ENCODE measurements around the gene ALCAM.
"Not testable (repeated sequence)": the region's sequence is repeated elsewhere in the genome, so short reads cannot be mapped to it uniquely, and the experiment has no call there.

Gene ALCAM

DNA sequence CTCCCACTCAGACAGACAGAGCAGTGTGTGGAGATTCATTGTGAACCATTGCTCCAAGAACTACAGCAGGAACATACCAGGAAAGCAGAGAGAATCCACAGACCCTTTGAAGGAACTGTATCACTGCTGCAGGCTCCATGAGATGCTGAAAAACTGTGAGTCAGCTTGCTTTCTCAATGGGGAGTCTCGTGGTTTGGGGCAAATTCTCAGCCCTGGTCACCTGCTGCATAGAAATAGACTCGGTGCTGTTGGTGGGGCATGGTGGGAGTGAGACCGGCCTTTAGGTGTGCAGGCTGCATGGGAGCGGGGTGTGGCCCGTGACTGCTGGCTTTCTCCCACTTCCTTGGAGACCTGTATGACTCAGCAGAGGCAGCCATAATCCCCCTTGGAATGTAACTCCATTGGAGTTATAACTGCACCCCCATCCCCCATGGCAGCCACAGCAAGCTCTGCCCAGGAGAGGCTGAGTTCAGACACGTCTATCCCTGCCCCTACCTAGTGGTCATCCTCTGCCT, 35.6 kb downstream of the ALCAM start:
- Histone ChIP-seq H3K9ac (ENCODE audit: insufficient read length, low read depth) (no peak overlapping the region), H3K9me3 (ENCODE audit: insufficient read depth, low read length) (peaks cover 7% of the 10 kb centered on the region), H3K27me3 (ENCODE audit: insufficient read depth, insufficient read length) (no peaks in the 10 kb centered on the region), H3K4me3 (ENCODE audit: insufficient read length, low read depth) (no peak overlapping the region), H3K4me1 (ENCODE audit: insufficient read depth, insufficient read length) (no peaks in the 10 kb centered on the region), H3K36me3 (ENCODE audit: insufficient read depth, insufficient read length, low read length) (no peaks in the 10 kb centered on the region)
- TF ChIP-seq ZNF274 (IDR thresholded peaks at IDR 0.05; ENCODE audit: low read depth, low read length) (no peak), SUZ12 (IDR thresholded peaks at IDR 0.05; ENCODE audit: extremely low read depth, insufficient read depth, insufficient read length) (no peak), YY1 (IDR thresholded peaks at IDR 0.05; ENCODE audit: insufficient read depth, insufficient read length) (no peak)
- DNase-seq (ENCODE audit: low read depth, low spot score): peak; percentile 66

DNA sequence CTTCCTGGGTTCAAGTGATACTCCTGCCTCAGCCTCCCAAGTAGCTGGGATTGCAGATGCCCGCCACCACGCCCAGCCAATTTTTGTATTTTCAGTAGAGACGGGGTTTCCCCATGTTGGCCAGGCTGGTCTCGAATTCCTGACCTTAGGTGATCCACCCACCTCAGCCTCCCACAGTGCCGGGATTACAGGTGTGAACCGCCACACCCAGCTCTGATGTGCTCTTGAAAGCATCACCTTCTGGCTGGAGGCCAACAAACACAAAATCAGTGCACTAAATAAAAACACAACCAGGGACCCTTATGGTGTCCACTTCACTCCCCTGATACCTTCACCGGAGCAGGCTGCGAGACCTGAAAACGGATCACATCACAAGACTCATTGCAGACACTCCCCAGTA, 36.3 kb downstream of the ALCAM start:
- not testable (repeated sequence) for H3K27me3 ChIP-seq (ENCODE audit: insufficient read depth, insufficient read length); H3K9me3 ChIP-seq (ENCODE audit: insufficient read depth, low read length); DNase-seq (ENCODE audit: low read depth, low spot score); H3K4me3 ChIP-seq (ENCODE audit: insufficient read length, low read depth); H3K9ac ChIP-seq (ENCODE audit: insufficient read length, low read depth); H3K4me1 ChIP-seq (ENCODE audit: insufficient read depth, insufficient read length); H3K36me3 ChIP-seq (ENCODE audit: insufficient read depth, insufficient read length, low read length)

DNA sequence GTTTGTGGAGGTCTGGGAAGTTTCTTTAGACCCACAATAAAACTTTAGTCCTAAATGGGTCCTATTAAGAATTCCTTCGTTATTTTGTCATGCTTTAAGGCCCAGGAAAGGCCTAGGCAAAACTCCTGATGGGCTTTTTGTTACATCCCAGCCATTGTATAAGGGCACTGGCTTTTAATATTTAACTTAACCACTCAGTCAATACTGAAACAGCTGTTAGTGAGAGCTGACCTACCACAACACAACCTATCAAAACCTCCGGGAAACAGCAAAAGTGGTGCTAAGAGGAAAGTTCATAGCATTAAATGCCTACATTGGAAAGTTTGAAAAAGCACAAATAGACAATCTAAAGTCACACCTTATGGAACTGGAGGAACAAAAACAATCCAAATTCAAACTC, 39.6 kb downstream of the ALCAM start:
- Histone ChIP-seq H3K9ac (ENCODE audit: insufficient read length, low read depth) (no peak overlapping the region), H3K27me3 (ENCODE audit: insufficient read depth, insufficient read length) (no peaks in the 10 kb centered on the region), H3K4me1 (ENCODE audit: insufficient read depth, insufficient read length) (no peaks in the 10 kb centered on the region), H3K9me3 (ENCODE audit: insufficient read depth, low read length) (peaks cover 7% of the 10 kb centered on the region), H3K4me3 (ENCODE audit: insufficient read length, low read depth) (no peak overlapping the region), H3K36me3 (ENCODE audit: insufficient read depth, insufficient read length, low read length) (no peaks in the 10 kb centered on the region)
- DNase-seq (ENCODE audit: low read depth, low spot score): no peak
- TF ChIP-seq ZNF274 (IDR thresholded peaks at IDR 0.05; ENCODE audit: low read depth, low read length): no peak
- no peak for TF ChIP-seq YY1 (IDR thresholded peaks at IDR 0.05; ENCODE audit: insufficient read depth, insufficient read length)
- TF ChIP-seq SUZ12 (IDR thresholded peaks at IDR 0.05; ENCODE audit: extremely low read depth, insufficient read depth, insufficient read length): no peak

DNA sequence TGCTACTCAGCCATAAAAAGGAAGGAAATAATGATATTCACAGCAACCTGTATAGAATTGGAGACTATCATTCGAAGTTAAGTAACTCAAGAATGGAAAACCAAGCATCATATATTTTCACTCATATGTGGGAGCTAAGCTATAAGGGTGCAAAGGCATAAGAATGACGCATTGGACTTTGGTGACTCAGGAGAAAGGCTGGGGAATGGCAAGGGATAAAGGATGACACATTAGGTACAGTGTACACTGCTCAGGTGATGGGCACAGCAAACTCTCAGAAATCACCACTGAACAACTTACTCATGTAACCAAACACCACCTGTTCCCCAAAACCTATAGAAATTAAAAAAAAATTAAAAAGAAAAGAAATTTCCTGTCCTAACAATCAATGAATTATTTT, 42.7 kb downstream of the ALCAM start:
- TF ChIP-seq ZNF274 (IDR thresholded peaks at IDR 0.05; ENCODE audit: low read depth, low read length) (no peak), YY1 (IDR thresholded peaks at IDR 0.05; ENCODE audit: insufficient read depth, insufficient read length) (no peak), SUZ12 (IDR thresholded peaks at IDR 0.05; ENCODE audit: extremely low read depth, insufficient read depth, insufficient read length) (no peak)
- no peaks in the 10 kb centered on the region for H3K27me3 ChIP-seq (ENCODE audit: insufficient read depth, insufficient read length)
- DNase-seq (ENCODE audit: low read depth, low spot score): no peak
- no peaks in the 10 kb centered on the region; the same call in 1 of the 2 replicates for H3K9me3 ChIP-seq (ENCODE audit: insufficient read depth, low read length)
- no peak overlapping the region for H3K4me3 ChIP-seq (ENCODE audit: insufficient read length, low read depth)
- H3K36me3 ChIP-seq (ENCODE audit: insufficient read depth, insufficient read length, low read length): no peaks in the 10 kb centered on the region
- no peaks in the 10 kb centered on the region for H3K4me1 ChIP-seq (ENCODE audit: insufficient read depth, insufficient read length)
- H3K9ac ChIP-seq (ENCODE audit: insufficient read length, low read depth): no peak overlapping the region

DNA sequence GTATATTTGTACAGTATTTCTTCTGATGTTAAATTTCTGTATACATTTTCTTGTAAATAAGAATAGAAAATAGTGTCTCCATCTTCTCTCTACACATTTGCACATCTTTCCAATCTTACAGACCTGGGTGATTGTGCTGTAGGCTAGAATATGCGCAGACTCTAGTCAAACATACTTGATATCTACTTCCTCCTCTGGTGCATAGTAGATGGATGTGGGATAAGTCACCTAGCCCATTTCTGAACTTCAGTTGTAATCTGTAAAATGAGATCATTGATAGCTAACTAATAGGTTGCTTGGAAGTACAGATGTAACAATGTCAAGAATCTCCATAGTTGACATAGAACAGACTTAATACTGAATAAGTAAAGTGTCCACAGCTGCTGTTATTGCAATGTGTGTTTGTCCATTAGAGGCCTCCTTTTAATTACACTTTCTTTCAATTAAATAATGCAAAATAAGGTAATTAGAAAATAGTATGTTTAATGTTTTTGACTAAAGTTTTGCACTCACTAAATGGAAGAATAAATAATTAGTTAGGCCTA, 46.7 kb downstream of the ALCAM start:
- DNase-seq (ENCODE audit: low read depth, low spot score): no peak
- no peaks in the 10 kb centered on the region for H3K4me1 ChIP-seq (ENCODE audit: insufficient read depth, insufficient read length)

DNA sequence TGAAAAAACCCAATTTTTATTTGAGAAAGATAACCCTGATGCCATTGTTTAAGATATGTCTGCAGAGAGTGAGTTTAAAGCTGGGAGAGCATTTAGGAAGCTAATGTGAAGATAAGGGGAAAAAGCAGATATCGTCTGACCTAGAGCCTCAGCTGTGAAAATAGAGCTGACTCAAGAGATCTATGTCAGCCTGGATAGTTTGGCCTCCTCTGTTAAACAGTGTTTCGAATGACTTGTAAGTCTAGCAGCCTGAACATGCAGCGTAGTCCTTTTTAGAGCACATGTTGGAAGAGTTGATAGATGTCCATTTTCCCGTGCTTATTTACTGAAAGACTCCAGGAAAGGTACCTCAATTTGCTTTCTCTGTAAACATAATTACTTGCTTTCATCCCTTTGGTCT, 48.1 kb downstream of the ALCAM start:
- Histone ChIP-seq H3K36me3 (ENCODE audit: insufficient read depth, insufficient read length, low read length) (no peaks in the 10 kb centered on the region), H3K4me1 (ENCODE audit: insufficient read depth, insufficient read length) (no peaks in the 10 kb centered on the region), H3K27me3 (ENCODE audit: insufficient read depth, insufficient read length) (no peaks in the 10 kb centered on the region), H3K4me3 (ENCODE audit: insufficient read length, low read depth) (no peak overlapping the region), H3K9ac (ENCODE audit: insufficient read length, low read depth) (no peak overlapping the region), H3K9me3 (ENCODE audit: insufficient read depth, low read length) (no peaks in the 10 kb centered on the region)
- TF ChIP-seq YY1 (IDR thresholded peaks at IDR 0.05; ENCODE audit: insufficient read depth, insufficient read length) (no peak), SUZ12 (IDR thresholded peaks at IDR 0.05; ENCODE audit: extremely low read depth, insufficient read depth, insufficient read length) (no peak), ZNF274 (IDR thresholded peaks at IDR 0.05; ENCODE audit: low read depth, low read length) (no peak)
- DNase-seq (ENCODE audit: low read depth, low spot score): no peak

More for the DNA sequence above, 46.7 kb downstream of the ALCAM start:
- Histone ChIP-seq H3K9me3 (ENCODE audit: insufficient read depth, low read length) (no peaks in the 10 kb centered on the region), H3K36me3 (ENCODE audit: insufficient read depth, insufficient read length, low read length) (no peaks in the 10 kb centered on the region), H3K4me3 (ENCODE audit: insufficient read length, low read depth) (no peak overlapping the region), H3K9ac (ENCODE audit: insufficient read length, low read depth) (no peak overlapping the region), H3K27me3 (ENCODE audit: insufficient read depth, insufficient read length) (no peaks in the 10 kb centered on the region)
- no peak for TF ChIP-seq SUZ12 (IDR thresholded peaks at IDR 0.05; ENCODE audit: extremely low read depth, insufficient read depth, insufficient read length)

DNA sequence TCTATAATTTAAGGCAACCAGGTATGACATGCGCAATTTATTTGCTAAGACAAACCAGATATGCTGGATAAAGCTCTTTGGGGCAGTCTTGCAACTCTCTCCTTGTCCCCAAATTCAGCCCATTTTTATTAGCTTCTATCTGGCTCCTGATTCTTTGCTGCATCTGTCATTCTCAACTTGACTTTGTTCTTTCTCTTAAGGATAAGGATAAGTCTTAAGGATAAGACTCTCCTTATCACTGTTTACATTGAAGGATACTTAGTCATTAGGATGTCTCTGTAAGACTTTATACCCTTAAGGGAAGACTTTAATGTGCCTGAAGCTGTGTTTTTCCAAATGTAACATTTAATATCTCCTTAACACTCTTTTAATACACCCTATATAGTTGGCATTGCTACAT, 49.2 kb downstream of the ALCAM start:
- no peak for DNase-seq (ENCODE audit: low read depth, low spot score)
- Histone ChIP-seq H3K27me3 (ENCODE audit: insufficient read depth, insufficient read length) (no peaks in the 10 kb centered on the region), H3K36me3 (ENCODE audit: insufficient read depth, insufficient read length, low read length) (no peaks in the 10 kb centered on the region), H3K9me3 (ENCODE audit: insufficient read depth, low read length) (no peaks in the 10 kb centered on the region), H3K4me1 (ENCODE audit: insufficient read depth, insufficient read length) (no peaks in the 10 kb centered on the region), H3K4me3 (ENCODE audit: insufficient read length, low read depth) (no peak overlapping the region), H3K9ac (ENCODE audit: insufficient read length, low read depth) (no peak overlapping the region)
- TF ChIP-seq SUZ12 (IDR thresholded peaks at IDR 0.05; ENCODE audit: extremely low read depth, insufficient read depth, insufficient read length) (no peak), ZNF274 (IDR thresholded peaks at IDR 0.05; ENCODE audit: low read depth, low read length) (no peak), YY1 (IDR thresholded peaks at IDR 0.05; ENCODE audit: insufficient read depth, insufficient read length) (no peak)

All from NT2/D1 (cell line).